Endothelial cell of umbilical vein (primary cell): Measurements from ENCODE around the gene UBE2L3. TPM values are rescaled to one million over a fixed set of nuclear protein-coding genes. Genes with fewer than 3 reads are reported as not detected.

ENCODE experiments used
- BruUV-seq: library from RNA; stranded (reverse); fragments of 400-500 nt; replicated peaks from 2 replicates; lab custom pipeline; 2021; lab: Mats Ljungman, UMichigan
- CTCF ChIA-PET: fragments of 300-600, 350-600 bp; sonication (Branson Sonifier 250); formaldehyde crosslinking; loops from one replicate; lab custom pipeline; 2021; ENCODE audit warnings: antibody characterized with exemption, inconsistent platforms; lab: Charles Lee
- POLR2A ChIA-PET: fragments of 300-600, 350-600 bp; sonication (Branson Sonifier 250); formaldehyde crosslinking; loops from one replicate; lab custom pipeline; 2021; ENCODE audit warnings: antibody characterized with exemption, inconsistent platforms; lab: Charles Lee
- DNase-seq: peaks from one replicate; pipeline ENCODE4 v3.0.0-alpha.2; 2011; ENCODE audit warnings: low read depth, low spot score
- FAIRE-seq: peaks from 2 replicates; lab custom pipeline; 2011; peaks lifted over from hg19 to GRCh38; lab: Jason Lieb, UNC
- H2AFZ ChIP-seq: 2 replicates; pipeline ENCODE4 v1.6.0; 2012; ENCODE audit warnings: low read depth, low read length, control low read depth, inconsistent platforms
- H3K27ac ChIP-seq: 2 replicates; pipeline ENCODE4 v1.5.1; 2011; ENCODE audit warnings: low read depth, mild to moderate bottlenecking, control low read depth, low read length, moderate library complexity; ENCODE audit not compliant: insufficient read depth
- H3K27me3 ChIP-seq, 2 experiments: 2 replicates each; pipeline versions ENCODE4 v1.6.0 to v1.6.1; 2011; ENCODE audit warnings: low read length in 2 of 2, mixed read lengths in 1 of 2; ENCODE audit not compliant: control insufficient read depth in 2 of 2, insufficient read depth in 2 of 2
- H3K36me3 ChIP-seq, 2 experiments: 2 replicates in 1 of 2; 3 replicates in 1 of 2; pipeline ENCODE4 v1.5.1; 2011; ENCODE audit warnings: low read length in 2 of 2, mild to moderate bottlenecking in 1 of 2, moderate library complexity in 1 of 2; ENCODE audit not compliant: control insufficient read depth in 2 of 2, insufficient read depth in 2 of 2; ENCODE audit errors: extremely low read depth in 1 of 2
- H3K4me1 ChIP-seq: 3 replicates; pipeline ENCODE4 v1.5.1; 2011; ENCODE audit warnings: mild to moderate bottlenecking, low read length; ENCODE audit not compliant: control insufficient read depth, insufficient read depth; ENCODE audit errors: extremely low read depth
- H3K4me2 ChIP-seq: 2 replicates; pipeline ENCODE4 v1.6.1; 2011; ENCODE audit warnings: low read length, control low read depth, mixed read lengths; ENCODE audit not compliant: insufficient read depth
- H3K4me3 ChIP-seq, 3 experiments: fragments of 200-600 bp in 1 of 3; sonication (generic), shearing (Covaris generic) in 1 of 3; replicated peaks in 1 of 3; 2 replicates each; pipeline ENCODE4 v1.5.1; 2011 to 2016; ENCODE audit warnings: control low read depth in 3 of 3, low read length in 3 of 3, mild to moderate bottlenecking in 2 of 3, inconsistent platforms in 1 of 3, low read depth in 1 of 3, moderate library complexity in 1 of 3; ENCODE audit not compliant: insufficient read depth in 1 of 3
- H3K79me2 ChIP-seq: 2 replicates; pipeline ENCODE4 v1.6.0; 2012; ENCODE audit warnings: low read length, inconsistent platforms; ENCODE audit not compliant: control insufficient read depth, insufficient read depth
- H3K9ac ChIP-seq: replicated peaks from 2 replicates; pipeline ENCODE3; 2011; ENCODE audit warnings: low read length, control low read depth; ENCODE audit not compliant: insufficient read depth; ENCODE audit errors: extremely low read depth
- H3K9me1 ChIP-seq: replicated peaks from 3 replicates; pipeline ENCODE4 v1.6.0; 2011; ENCODE audit warnings: mild to moderate bottlenecking, low read length; ENCODE audit not compliant: control insufficient read depth, insufficient read depth; ENCODE audit errors: extremely low read depth
- H3K9me3 ChIP-seq: replicated peaks from 2 replicates; pipeline ENCODE4 v1.5.1; 2012; ENCODE audit warnings: low read length, inconsistent platforms; ENCODE audit not compliant: control insufficient read depth, insufficient read depth
- H4K20me1 ChIP-seq: replicated peaks from 2 replicates; pipeline ENCODE3; 2011; ENCODE audit warnings: mild to moderate bottlenecking, low read length; ENCODE audit not compliant: control insufficient read depth, insufficient read depth; ENCODE audit errors: extremely low read depth
- CTCF ChIP-seq, 2 donors: IDR thresholded peaks; 1 replicate in 1 of 2; 2 replicates in 1 of 2; pipeline ENCODE4 v1.5.1; 2011; ENCODE audit warnings: low read length in 2 of 2, mild to moderate bottlenecking in 2 of 2, moderate library complexity in 2 of 2, control low read depth in 1 of 2, inconsistent platforms in 1 of 2, low read depth in 1 of 2; ENCODE audit not compliant: insufficient read depth in 1 of 2; ENCODE audit errors: extremely low read depth in 1 of 2
- EZH2 ChIP-seq: IDR thresholded peaks from 2 replicates; pipeline ENCODE4 v1.6.1; 2012; ENCODE audit warnings: borderline replicate concordance, low read depth, mild to moderate bottlenecking, moderate library complexity, low read length, inconsistent platforms; ENCODE audit not compliant: severe bottlenecking
- FOS ChIP-seq: IDR thresholded peaks from 2 replicates; pipeline ENCODE4 v1.6.1; 2011; ENCODE audit warnings: mild to moderate bottlenecking, low read length, moderate library complexity, borderline replicate concordance; ENCODE audit not compliant: insufficient read depth
- GATA2 ChIP-seq: IDR thresholded peaks from 2 replicates; pipeline ENCODE4 v1.7.0; 2011; ENCODE audit warnings: low read depth, mild to moderate bottlenecking, moderate library complexity, mixed read lengths, low read length; ENCODE audit not compliant: insufficient read length, insufficient read depth
- JUN ChIP-seq: IDR thresholded peaks from 2 replicates; pipeline ENCODE4 v1.6.1; 2011; ENCODE audit warnings: borderline replicate concordance, low read depth; ENCODE audit not compliant: insufficient read length, insufficient read depth
- MAX ChIP-seq: IDR thresholded peaks from 2 replicates; pipeline ENCODE4 v1.6.1; 2011; ENCODE audit not compliant: insufficient read depth, insufficient read length
- MYC ChIP-seq: IDR thresholded peaks from one replicate; pipeline ENCODE4 v1.6.1; 2011; ENCODE audit warnings: mild to moderate bottlenecking, low read depth, low read length
- POLR2A ChIP-seq: IDR thresholded peaks from 2 replicates; pipeline ENCODE4 v1.6.1; 2012; ENCODE audit warnings: low read depth, mild to moderate bottlenecking, control low read depth, low read length
- dilution Hi-C: fragments of 300-500 bp; cut with MboI; formaldehyde crosslinking; loops from one replicate; pipeline ENCODE4 v1.15.0; 2019; ENCODE audit warnings: low sequenced_read_pairs; ENCODE audit not compliant: extremely low pct_ligation_motif_present
- intact Hi-C: fragments of 100-400 bp; cut with micrococcal nuclease; formaldehyde crosslinking; loops from one replicate; pipeline ENCODE4 v1.10.0; 2022
- polyA plus RNA-seq, 4 experiments: library from polyadenylated mRNA; depleted of rRNA in 3 of 4; stranded (reverse) in 3 of 4; unstranded in 1 of 4; fragments of >200 nt; gene quantifications; 2 replicates each; pipeline versions ENCODE4 v1.2.1 to v1.2.3, GENCODE V29; 2011 to 2012; ENCODE audit warnings: missing spikeins in 1 of 4
- total RNA-seq: library from RNA; stranded (reverse); gene quantifications from 2 replicates; pipeline ENCODE4 v1.2.3, GENCODE V29; 2021

Gene UBE2L3
- total and polyA plus RNA-seq, 2 donors (not counting 3 experiments of a cell fraction or from before 2014, with no cell fraction given) = 66.0 to 83.5 TPM

- Histone ChIP-seq H3K4me1 (no peaks in the 10 kb centered on the region), H3K27ac (no peak overlapping the region), H3K4me3 (no peak overlapping the region), H2AFZ (no peak overlapping the region), H4K20me1 (peaks cover 9% of the 10 kb centered on the region), H3K9ac (no peak overlapping the region), H3K36me3 (peaks cover 19 to 32% of the 10 kb centered on the region in 2 experiments), H3K79me2 (peaks cover 98% of the 10 kb centered on the region), H3K9me3 (no peaks in the 10 kb centered on the region), H3K4me2 (no peak overlapping the region), H3K27me3 (no peaks in the 10 kb centered on the region), H3K9me1 (no peaks in the 10 kb centered on the region)
- TF ChIP-seq JUN (no peak), GATA2 (no peak), POLR2A (no peak), CTCF (IDR thresholded peaks at IDR 0.05; ENCODE audit: extremely low read depth in 1 of 2, insufficient read depth in 1 of 2, low read depth in 1 of 2, low read length in 2 of 2) (no peak), MYC (no peak), FOS (no peak), EZH2 (no peak), MAX (no peak)
- dilution Hi-C loops = no loop called here
- no peak for DNase-seq
- intact Hi-C loops = no loop called here
- ChIA-PET POLR2A (interaction anchor here (0.6 kb wide), 1 partner anchor 8 kb away, joined by 3 read pairs; no protein-coding TSS in a partner anchor), CTCF (no interaction called here)
- no peak for FAIRE-seq
- BruUV-seq = no TSS peak
These were observed 23.5 kb downstream of the UBE2L3 start for GRCh38 chr22:21590809-21591641.
